ENCODE results near the gene MYO5B.

Gene MYO5B

DNA sequence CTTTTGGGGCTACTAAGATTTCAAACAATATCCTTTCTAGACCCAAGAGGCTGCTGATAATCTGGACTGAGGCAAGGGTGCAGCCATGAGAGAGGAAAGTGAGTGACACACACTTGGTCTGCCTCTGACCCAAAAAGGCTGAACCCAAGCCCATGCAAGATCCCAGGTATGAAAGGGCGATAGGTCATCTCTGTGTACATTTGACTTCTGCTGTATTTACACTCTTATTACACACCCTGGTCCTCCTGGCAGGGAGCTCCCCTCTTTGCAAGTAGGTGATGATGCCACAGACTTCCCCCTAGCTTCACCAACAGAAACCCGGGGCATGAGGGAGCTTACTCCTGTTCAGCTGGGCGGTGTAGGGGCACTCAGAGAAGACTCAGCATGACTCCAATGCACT lies 319.8 kb downstream of the MYO5B start:
- no peak for DNase-seq

DNA sequence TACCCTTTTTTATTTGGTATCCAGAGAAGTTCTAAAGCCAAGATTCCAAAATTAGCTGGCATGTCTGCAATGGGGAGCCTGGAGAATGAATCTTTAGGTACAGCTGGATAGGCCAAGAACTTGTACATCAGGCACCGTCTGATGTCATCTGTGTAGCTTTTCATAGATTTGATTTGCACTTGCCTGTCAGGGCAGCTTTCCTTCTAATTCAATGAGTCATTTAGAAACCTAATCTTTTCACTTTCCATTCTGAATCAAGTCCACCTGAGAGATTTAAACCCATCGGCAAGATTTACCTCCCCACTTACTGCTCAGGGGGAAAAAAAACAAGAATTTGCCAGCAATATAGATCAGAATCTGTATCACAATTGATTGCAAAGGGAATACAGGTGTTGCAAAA lies 320.7 kb downstream of the MYO5B start:
- no peak for DNase-seq

DNA sequence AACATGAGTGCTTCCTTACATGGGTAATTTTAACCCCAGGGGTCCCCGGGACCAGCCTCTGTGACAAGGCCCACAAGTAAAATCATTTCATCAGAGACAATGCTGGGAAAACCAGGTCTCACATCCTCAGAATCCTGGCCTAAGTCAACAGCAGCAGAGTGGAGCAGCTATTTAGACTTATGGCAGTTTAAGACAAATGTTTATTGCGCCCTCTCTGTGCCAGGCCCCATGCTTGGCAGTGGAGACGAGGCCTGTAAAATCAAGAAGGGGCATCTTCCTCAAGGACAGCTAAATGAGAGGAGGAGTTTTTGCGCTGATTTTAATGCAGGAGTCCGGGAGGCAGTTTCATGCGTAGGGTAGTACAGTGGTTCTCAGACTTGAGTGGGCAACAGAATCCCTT lies 325.6 kb downstream of the MYO5B start:
- no peak for DNase-seq

DNA sequence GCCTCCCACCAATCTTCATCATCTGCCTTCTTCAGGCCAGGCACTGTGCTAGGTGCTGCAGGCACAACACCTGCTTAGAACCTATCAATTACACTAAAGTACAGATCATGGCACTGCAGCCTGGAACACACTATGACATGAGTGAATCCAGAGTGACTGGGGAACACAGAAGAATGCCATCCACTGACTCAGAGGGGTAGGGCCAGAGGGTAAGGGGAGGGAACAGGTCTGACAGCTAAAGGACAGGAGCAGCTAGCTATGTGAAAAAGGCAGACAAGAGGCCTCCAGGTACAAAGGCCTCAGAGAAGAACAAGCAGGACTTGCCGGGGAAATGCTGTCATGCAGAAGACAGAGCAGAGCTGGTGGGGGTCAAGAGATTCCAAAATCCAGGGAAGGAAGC lies 328.3 kb downstream of the MYO5B start:
- no peak for DNase-seq

DNA sequence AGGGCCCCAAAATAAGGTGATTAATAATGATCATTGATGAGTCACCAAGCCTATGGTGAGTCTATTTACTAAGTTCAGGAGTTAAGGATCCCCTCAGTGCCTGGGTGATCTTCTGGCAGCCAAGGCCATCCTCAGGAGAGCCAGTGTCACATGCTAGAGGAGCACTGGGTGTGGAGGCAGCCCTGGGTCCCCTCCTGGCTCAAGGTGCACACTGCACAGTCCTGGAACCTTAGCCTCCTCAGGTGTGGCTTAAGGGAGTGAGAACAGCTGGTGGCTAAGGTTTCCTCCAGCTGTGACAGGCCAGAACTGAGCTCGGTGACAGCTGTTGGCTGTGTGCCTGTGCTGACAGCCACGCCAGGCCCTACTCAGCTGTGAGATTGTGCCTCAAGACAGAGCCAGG lies 329.5 kb downstream of the MYO5B start:
- DNase-seq, result no peak

DNA sequence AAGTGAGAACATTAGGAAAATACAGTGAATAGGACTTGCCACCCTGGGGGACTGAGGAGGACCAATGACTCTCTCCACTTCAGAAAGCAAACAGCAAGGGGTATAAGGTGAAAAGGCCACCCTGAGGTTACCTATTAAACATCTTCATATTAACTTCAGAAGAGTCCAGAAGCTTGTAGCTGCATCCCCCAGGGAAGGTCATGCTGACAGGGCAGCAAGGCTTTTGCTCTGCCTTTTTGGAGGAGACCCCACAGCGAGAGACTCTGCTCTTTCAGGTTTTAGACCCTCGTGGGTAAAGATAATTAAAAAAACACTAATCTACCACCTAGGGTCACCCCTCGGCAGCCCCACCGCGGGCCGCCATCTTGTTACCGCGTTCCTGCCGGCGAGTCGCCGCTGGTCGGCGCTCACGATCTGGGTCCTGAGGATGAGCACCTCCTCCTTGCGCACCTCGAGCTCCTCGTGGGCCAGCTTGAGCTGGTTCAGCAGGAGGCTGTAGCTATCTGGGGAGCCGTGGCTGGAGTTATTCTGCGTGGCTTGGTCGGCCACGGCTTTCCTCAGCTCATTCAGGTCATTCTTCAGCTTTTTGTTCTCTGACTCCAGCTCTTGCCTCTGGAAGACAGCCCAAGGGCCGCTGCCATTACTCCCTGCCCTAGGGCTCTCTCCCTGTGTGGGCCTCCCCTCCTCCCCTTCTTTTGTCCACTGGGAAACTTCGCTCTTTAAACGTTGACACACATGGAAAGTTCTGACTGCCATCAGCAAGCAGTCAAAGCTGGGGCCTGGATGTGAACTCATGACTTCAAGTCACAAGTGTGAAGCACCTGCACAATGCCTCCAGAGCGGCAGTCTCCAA lies 331.0 kb downstream of the MYO5B start:
- no peak for DNase-seq

DNA sequence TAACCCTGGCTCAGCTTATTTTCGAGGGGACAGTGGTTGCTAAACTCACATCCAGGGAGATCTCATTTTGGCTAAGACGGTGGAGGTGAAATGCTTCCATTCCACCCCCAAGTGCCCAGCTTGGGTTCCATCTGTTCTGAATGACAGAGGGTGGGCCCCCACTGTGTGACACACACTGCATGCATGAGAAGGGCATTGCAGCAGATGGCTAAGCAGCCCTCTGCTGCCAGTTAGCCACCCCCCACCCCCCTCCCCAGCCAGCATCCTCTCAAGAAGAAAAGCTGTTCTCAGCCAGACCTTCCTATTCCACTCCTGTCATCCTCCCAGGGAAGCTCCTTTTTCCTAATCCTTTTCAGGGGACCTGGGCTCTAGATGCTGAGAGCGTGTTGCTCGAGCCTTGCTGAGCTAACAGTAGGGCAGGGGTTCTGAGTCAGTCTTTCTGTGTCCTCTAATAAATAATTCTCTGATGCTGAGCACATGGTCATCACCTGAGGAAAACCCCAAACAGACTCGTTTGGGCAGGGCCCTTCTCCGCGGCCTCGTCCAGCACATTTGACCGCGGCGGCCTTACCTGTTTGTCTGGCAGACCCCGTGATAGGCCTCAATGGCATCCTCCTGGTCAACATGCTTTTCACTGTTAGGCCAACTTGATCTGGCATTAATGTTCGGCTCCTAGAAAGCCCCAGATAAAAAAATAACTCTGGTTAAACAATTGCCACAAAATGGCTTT lies 332.1 kb downstream of the MYO5B start:
- no peak for DNase-seq

DNA sequence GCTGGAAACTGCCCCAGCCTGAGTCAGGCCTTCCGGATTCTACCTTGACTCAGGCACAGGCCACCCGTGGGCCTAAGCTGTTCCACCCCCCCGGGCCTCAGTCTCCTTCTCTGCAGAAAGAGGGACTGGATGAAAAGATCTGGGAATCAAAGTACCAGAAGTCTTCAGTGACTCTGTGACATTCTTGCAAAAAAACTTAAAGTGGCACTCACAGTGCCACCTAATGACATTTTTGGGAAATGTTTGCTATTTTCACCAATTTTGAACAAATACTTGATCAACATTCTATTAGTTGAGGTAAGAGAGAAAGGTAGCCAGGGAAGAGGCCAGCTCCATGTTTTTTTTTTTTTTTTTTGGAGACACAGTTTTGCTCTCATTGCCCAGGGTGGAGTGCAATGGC lies 333.3 kb downstream of the MYO5B start:
- DNase-seq, result no peak

DNA sequence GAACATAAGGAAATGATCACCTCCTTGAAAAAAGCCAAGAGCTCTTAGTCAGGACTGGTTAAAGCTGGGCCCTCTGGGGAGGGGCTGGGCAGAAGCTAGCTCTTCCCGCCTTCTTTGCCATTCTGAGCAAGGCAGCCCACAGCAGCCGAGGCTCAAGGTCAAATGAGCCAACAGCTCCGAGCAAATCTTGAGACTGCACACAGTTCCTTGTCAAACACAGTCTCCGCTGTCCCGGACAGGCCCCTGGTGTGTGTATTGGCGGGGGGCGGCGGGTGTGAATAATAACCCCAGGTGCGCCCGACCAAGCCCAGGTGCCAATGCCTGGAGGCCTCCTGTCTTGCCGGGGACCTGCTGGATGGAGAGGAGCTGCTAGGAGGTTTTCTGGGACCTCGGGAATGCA lies 335.2 kb downstream of the MYO5B start:
- no peak for DNase-seq

DNA sequence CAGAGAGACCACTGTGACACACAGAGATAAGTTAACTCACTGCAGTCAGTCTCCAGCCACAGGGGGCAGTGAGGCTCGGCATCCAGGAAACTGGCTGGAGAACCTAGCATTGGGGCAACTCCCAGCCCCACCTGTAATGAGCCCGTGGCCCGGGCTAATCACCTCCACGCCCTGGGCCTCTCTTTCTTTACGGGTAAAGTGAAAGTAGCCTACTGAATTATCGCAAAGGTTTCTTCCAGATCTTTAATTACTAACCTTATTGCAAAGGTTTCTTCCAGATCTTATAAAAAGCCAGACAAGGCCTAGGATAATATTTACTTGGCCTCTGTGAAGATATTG lies 336.0 kb downstream of the MYO5B start:
- no peak for DNase-seq

DNA sequence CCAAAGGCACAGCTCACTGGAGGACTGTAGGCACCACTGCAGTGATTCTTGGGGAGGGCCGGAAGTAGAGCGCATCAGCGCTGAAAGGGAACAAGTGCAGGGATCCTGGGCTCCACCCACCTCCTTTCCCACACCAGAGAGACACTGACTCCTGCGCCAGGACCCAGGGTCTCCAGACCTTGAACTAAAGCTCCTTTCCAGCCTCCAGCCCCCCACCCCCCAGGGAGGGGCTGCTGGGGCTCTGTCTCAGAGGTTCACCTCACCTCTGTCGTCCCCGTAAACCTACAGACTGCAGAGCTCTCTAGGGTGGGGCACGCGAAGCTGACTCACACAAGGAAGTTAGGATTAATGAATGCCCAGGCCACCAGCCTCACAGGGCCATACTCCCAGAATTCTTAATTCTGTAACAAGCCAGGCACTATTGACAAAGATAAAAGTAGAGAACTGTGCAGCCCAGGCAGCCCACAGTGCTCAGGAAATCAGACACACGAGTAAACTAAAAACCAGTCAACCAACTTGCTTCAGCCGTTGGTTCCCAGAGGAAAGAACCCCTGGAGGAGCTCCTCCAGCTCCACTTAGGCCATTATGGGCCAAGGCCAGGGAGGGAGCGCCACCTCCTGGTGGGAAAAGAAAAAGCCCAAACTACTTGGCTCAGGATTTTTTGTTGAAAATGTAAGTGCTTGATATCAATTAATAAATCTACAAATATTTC lies 336.5 kb downstream of the MYO5B start:
- DNase-seq, result peak; percentile 54

DNA sequence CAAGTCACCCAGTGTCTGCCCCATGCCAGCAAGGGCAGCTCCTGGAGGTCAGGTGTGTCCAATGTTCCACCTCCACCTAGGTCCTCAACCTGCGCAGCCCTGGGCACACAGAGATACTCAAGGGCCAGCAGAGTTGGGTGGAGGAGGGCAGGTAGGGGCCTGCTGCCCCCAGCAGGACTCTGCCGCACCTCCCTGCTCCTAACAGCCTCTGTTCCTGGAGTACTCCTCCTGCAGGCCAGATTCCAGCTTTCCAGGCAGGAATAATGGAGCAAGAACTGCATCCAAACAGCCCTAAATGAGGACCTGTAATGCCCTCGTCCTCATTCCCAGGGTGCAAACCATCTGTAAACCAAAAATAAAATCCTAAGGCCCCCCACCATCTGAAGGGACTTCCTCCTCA lies 337.2 kb downstream of the MYO5B start:
- DNase-seq, result no peak

DNA sequence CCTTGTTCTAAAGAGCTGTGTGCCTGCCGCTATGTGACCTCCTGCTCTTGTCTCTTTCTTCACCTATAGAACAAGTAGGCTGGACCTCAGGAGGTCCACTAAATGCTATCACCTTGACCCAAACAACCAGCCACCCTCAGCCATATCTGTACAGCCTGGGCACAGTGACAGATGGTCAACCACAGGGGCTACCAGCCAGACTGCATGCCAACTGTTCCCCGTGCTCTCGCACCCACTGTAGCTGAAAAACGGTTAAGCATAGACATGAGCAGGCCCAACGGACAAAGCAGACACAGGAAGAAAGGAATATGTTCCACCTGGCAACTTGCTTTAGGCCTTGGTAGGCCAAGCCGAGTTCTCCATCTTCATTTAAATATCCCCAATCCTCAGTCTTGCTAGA lies 338.5 kb downstream of the MYO5B start:
- no peak for DNase-seq

DNA sequence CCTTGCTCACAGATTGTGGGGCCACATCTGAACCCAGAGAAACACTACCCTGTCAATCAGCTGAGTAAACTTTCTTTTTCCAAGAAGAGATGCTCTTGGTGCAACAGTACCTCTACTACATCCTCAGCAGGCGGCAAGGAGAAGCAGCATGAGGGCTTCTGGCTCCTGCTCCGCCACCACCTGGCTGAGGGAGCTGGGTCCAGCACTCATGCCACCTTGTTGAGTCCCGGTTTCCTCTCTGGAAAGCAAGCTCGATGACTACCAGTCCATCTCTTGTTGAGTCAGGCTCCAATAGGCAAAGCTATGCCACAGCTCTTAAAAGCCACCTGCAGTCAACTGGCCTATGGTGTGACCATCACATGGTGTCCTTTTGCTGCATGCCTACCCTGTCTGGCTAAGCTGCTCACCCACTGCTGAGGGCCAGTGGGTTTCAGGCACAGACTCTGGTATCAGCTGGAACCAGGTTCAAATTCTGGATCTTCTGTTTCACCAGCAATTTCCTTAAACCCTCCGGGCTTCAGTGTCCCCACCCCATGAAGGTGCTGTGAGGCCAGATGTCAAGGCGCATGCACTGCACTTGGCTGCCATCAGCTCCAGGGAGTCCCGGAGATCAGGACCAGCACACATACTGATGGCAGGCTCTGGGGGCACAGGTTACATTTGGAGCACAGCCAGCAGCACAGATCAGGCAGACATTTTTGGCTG lies 339.1 kb downstream of the MYO5B start:
- DNase-seq, result no peak

DNA sequence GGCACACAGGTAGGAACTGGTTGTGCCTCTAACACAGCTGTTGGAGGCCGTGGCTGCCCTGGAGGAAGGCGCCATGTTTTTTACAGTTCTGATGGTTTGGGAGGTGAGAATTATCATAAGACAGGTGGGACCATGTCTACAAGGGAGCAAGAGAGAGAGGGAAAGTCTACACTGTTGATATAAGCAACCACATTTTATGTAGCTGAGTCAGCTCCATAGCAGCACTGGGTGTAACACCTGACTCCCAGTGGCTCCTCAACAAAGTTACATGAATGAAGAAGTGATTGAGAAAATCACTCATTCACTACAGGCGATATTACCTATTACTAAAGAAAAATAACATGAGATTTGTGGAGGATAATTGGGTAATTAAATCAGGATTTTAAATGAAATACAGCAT lies 340.3 kb downstream of the MYO5B start:
- no peak for DNase-seq

DNA sequence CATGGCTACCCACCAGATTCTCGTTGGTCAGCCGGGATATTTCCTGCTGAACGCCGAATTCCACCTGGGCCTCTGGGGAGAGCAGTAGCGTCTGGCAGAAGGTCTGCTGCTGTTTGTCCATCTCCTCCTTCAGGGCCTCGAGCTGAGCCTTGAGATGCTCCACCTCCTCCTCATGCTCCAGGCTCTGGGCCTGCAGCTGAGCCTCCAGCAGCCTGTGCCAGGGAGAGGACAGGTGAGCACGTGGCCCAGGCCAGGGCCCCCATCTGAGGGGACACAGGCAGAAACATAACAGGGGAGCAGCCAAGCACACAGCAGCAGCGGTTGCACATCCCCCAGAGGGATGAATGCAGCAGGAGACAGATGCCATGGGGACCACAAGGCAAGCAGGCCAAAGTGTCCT lies 341.5 kb downstream of the MYO5B start:
- no peak for DNase-seq

DNA sequence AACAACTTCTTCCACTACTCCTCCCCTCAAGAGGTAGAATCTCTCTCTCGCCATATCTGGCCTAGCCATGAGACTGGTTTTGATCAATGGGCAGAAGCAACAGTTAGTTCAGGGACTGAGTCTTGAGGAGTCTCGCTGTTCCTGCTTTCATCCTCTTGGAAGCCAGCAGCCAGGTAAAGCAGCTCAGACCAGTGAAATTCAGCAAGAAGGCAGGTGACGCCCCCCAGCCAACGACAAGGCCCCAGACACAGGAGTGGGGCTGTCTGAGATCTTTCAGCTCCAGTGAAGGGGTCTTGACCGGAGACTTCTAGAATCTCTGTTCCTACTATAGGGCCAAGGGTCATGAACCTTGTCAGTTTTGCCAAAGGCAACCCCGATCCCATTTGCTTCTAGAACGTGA lies 341.9 kb downstream of the MYO5B start:
- no peak for DNase-seq

DNA sequence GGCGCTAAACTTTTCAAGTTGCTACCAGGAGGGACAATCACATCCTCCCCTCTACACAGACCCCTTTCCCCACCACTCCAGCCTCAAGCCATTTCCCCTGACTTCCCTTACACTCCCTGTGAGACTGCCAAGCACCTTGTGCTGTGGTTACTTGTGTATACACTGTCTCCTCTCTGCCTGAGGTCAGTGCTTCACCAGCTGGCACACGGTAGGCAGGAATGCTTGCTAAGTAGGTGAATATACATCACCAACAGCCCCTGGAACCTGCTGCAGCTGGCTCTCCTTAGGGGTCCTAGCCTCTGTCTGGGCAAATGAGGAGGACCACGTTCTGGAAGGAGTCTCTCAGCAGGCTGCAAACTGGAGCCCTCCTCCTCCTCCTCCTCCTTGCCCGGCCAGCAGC lies 343.3 kb downstream of the MYO5B start:
- DNase-seq, result no peak

DNA sequence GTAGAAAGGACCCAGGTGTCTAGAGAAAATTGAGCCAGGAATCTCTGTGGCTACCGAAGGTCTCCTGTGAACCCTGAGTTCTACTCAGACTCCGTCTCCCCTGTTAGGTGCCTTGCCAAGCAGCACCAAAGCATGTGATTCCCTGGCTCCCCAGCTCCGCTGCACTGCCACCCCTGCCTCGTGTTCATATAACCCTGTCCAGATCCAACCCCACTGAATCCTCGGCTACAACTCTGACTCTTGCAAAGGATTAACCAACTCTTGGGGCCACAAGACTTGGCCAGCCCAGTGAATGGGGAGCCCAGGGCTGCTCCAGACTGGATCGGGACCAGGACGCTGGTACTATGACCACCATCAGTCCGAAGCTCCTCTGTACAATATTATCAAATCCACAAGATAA lies 344.3 kb downstream of the MYO5B start:
- no peak for DNase-seq

DNA sequence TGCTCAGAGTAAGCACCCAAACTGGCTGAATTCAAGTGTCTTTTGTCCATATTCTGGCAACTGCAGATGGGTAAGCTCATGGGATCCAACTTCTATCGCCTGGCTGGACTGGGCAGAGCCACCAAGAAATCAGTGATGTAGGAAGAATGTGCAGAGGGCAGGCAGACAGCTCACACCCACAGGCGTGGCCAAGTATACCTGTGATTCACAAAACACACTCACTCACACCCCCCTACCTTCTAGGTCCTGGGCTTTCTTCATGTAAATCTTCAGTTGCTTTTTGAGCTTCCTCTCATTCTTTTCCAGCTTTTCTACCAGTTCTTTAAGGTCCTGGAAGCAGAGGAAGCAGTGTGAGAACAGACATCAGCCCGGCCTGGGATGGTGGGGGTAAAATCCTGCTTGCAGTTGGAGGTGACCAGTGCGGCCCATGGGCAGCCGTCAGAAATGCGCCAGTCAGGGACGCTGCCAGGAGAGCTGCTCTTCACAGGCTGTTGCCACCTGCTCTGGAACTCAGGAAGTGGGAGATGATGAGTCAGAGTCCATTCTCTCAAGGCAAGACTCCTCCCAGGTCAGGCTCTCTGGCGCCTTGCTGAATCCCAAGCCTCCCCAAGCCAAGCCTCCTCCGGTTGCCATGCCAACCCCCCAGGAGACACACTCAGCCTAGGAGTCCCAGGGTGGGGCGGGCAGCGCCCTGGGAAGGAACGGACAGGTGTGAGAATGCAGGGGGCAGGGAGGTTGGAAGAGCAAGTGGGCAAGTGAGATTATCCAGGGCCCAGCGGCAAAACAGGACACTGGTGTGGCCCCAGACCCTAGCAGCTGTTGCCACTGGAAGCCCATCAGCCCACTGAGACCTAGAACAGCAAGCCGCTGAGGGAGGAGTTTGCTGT lies 345.4 kb downstream of the MYO5B start:
- DNase-seq, result no peak

DNA sequence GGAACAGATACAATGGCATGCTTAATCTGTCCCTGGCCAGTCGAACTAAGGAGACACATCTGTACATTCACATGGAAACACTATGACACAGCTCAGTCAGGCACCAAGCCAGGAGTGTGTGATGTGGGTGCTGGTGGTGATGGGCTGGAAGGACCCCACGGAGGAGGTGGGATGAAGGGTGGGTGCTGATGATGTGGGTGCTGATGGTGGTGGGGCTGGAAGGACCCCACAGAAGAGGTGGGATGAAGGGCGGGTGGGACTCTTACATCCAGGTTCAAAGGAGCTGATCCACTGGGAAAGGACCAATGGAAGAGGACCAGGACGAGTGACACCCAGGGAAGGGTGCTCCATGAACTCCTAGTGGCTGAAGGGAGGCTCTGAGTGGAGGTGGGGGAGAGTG lies 346.8 kb downstream of the MYO5B start:
- no peak for DNase-seq

DNA sequence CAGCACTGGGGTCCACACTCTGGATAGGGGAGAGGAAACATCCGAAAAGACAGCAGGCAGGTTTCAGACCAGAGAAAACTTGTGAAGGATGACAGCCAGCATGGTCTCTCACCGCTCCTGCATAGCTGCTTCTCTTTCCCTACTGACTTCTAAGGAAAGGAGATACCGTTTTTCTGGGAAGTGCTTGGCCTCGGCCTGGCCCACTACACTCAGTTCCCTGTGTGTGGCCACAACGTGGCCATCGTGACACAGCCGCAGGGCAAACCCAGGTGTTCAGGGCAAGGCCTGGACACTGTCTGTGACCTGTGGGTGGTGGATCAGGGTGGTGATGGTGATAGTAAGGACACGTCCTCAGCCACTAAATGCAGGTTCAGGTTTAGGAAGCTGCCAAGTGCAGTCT lies 347.4 kb downstream of the MYO5B start:
- DNase-seq, result no peak

Data from stimulated activated CD4-positive, alpha-beta T cell treated with anti-CD3 and anti-CD28 coated beads, Interleukin-1b, Interleukin-23, amount 100 ng/mL, for 48 hours (primary cell).